Heart right ventricle (tissue), 16 donors: ENCODE measurements around the gene GALM. TPM values are rescaled to one million over a fixed set of nuclear protein-coding genes. Genes with fewer than 3 reads are reported as not detected.
"Not testable (repeated sequence)": the region's sequence is repeated elsewhere in the genome, so short reads cannot be mapped to it uniquely, and the experiment has no call there.

Experiments used
- ATAC-seq, 8 donors: fragments of 200-7000 bp; cut with Tn5 transposase; one replicate each; pipeline ENCODE4 v1.9.1; 2020; ENCODE audit warnings: mild to moderate bottlenecking in 8 of 8, moderate library complexity in 8 of 8, moderate number of reproducible peaks in 1 of 8
- DNase-seq, 2 donors: peaks; one replicate each; pipeline ENCODE4 v3.0.0-alpha.2; 2020
- H3K27ac ChIP-seq, 10 donors: fragments of 200-600 bp; sonication (generic) in 2 of 10; one replicate each; pipeline versions ENCODE4 v1.5.0 to v1.8.0; 2020 to 2022; ENCODE audit warnings: mild to moderate bottlenecking in 3 of 10
- H3K27me3 ChIP-seq, 7 donors: fragments of 200-600 bp; one replicate each; pipeline ENCODE4 v1.8.0; 2021 to 2022; ENCODE audit warnings: mild to moderate bottlenecking in 2 of 7
- H3K36me3 ChIP-seq, 9 donors: fragments of 200-600 bp; sonication (generic) in 1 of 9; one replicate each; pipeline versions ENCODE4 v1.5.0 to v1.8.0; 2020 to 2022; ENCODE audit warnings: mild to moderate bottlenecking in 2 of 9
- H3K4me1 ChIP-seq, 9 donors: fragments of 200-600 bp; sonication (generic) in 1 of 9; one replicate each; pipeline versions ENCODE4 v1.5.0 to v1.8.0; 2020 to 2022; ENCODE audit warnings: mild to moderate bottlenecking in 4 of 9
- H3K4me3 ChIP-seq, 10 donors: fragments of 200-600 bp; sonication (generic) in 2 of 10; one replicate each; pipeline versions ENCODE4 v1.5.0 to v1.8.0; 2020 to 2022; ENCODE audit warnings: mild to moderate bottlenecking in 7 of 10, moderate library complexity in 2 of 10
- H3K9me3 ChIP-seq, 11 donors: fragments of 200-600 bp in 10 of 11; sonication (generic) in 2 of 11; one replicate each; pipeline versions ENCODE4 v1.5.0 to v1.8.0; 2013 to 2022; ENCODE audit warnings: mild to moderate bottlenecking in 2 of 11, control low read depth in 1 of 11, moderate library complexity in 1 of 11
- CTCF ChIP-seq, 9 donors: fragments of 200-600 bp; sonication (generic) in 2 of 9; IDR thresholded peaks; one replicate each; pipeline versions ENCODE4 v1.5.0 to v1.8.0; 2021 to 2022; ENCODE audit warnings: antibody characterized with exemption in 9 of 9, mild to moderate bottlenecking in 5 of 9, moderate library complexity in 1 of 9
- WGBS, 2 donors: extraction: QIAGEN DNeasy Blood & Tissue Kit; methylation state at CpG; one replicate each; pipeline ENCODE4 v1.1.7; 2013; ENCODE audit warnings: inconsistent platforms in 1 of 2; 5-methylcytosine and 5-hydroxymethylcytosine counted together
- intact Hi-C, 10 donors: fragments of 100-400 bp; cut with DNase I; formaldehyde crosslinking; loops; one replicate each; pipeline versions ENCODE4 v1.11.1 to v1.14.2; 2022
- polyA plus RNA-seq, 2 donors: library from polyadenylated mRNA; stranded (reverse); fragments of 200-250 nt; gene quantifications; one replicate each; pipeline ENCODE4 v1.2.3, GENCODE V29; 2013
- total RNA-seq, 10 donors: library from RNA; stranded (reverse); fragmentation: NEBNext Ultra II Directional in 3 of 10; extraction: Animal tissue kit (Norgen Biotek cat#: 25700) in 3 of 10; gene quantifications; one replicate each; pipeline versions ENCODE4 v1.2.1 to v1.2.4, GENCODE V29; 2021 to 2023
- donor health status: Arrhythmogenic right ventricular cardiomyopathy.
- donor health status: ischemic (EF 13 %, LVEDD 7.1; RV severe dilation, severe dysfunction).
- donor health status: healthy with polysubstance abuse.
- donor health status: DM: no; HTN: yes; CAD: no.
- donor health status: DM: no; HTN: no; CAD: no.
- donor health status: ischemic (EF 25% LVEDD 6.9; RV normal size, moderate dysfunction).
- donor health status: ischemic (EF 25% LVEDD 5.7; RV mildly dilated, moderate dysfunction).
- donor health status: healthy.
- donor health status: DM: yes; HTN: yes; CAD: no.
- donor health status: Ischemic cardiomyopathy.
- donor health status: ischemic (EF 35%, LVEDD 5.7; RV mildly dilated, moderate dysfunction).
- donor health status: nonischemic (EF 11% LVEDD 7.7; RV severe dilation, severe dysfunction).
- donor health status: DM: yes; HTN: yes; CAD: no.
- donor health status: PGD.
- donor health status: ischemic (EF 29% LVEDD 5.4; RV normal size, mild dysfunction).
- donor health status: nonischemic (EF 23%, LVEDD 6.1; RV moderate dilation, normal function).

The GALM gene
- total and polyA plus RNA-seq, 12 donors = 6.5 to 18.6 (median 11.0) TPM

- DNase-seq (no peak), ATAC-seq (no peak)
- no peak overlapping the region for H3K4me3 ChIP-seq
- no peaks in the 10 kb centered on the region for H3K9me3 ChIP-seq
- 85 to 92% methylated on average over 2 of the region's 2 CpGs for WGBS, 2 donors
- peaks cover 0 to 19% (median 0%) of the 10 kb centered on the region in 9 donors for H3K36me3 ChIP-seq
- H3K27me3 ChIP-seq = no peaks in the 10 kb centered on the region
- intact Hi-C loops = loop anchor here in 1 of 10 donors (5.0 kb wide), 1 partner anchor 70 kb away; no protein-coding TSS in a partner anchor
- H3K4me1 ChIP-seq = peaks cover 0 to 36% (median 5%) of the 10 kb centered on the region in 9 donors
- no peak overlapping the region for H3K27ac ChIP-seq
- TF ChIP-seq CTCF (IDR thresholded peaks at IDR 0.05) = no peak
These were observed 6.0 kb downstream of the GALM start for GRCh38 chr2:38671946-38672345.

GRCh38 chr2:38672445-38673391 lies 6.8 kb downstream of the GALM start:
- H3K27me3 ChIP-seq = no peaks in the 10 kb centered on the region
- intact Hi-C loops = loop anchor here in 1 of 10 donors (5.0 kb wide), 1 partner anchor 70 kb away; no protein-coding TSS in a partner anchor
- WGBS, 2 donors = 90 to 92% methylated on average over 8 of the region's 8 CpGs
- ATAC-seq (no peak), DNase-seq (no peak)
- peaks cover 0 to 31% (median 0%) of the 10 kb centered on the region in 9 donors for H3K4me1 ChIP-seq
- H3K4me3 ChIP-seq = no peak overlapping the region
- no peaks in the 10 kb centered on the region for H3K9me3 ChIP-seq
- H3K27ac ChIP-seq = no peak overlapping the region
- peaks cover 0 to 27% (median 0%) of the 10 kb centered on the region in 9 donors for H3K36me3 ChIP-seq
- TF ChIP-seq CTCF (IDR thresholded peaks at IDR 0.05) = no peak

- no peak for DNase-seq
- no peak for TF ChIP-seq CTCF (IDR thresholded peaks at IDR 0.05)
- Histone ChIP-seq H3K36me3 (peaks cover 0 to 66% (median 25%) of the 10 kb centered on the region in 9 donors), H3K4me3 (no peak overlapping the region), H3K4me1 (peaks cover 0 to 4% (median 0%) of the 10 kb centered on the region in 9 donors), H3K27me3 (no peaks in the 10 kb centered on the region), H3K9me3 (no peaks in the 10 kb centered on the region), H3K27ac (no peak overlapping the region)
- intact Hi-C loops = no loop called here
- WGBS, 2 donors = 89 to 90% methylated on average over 6 of the region's 6 CpGs
- no peak for ATAC-seq
These were observed 10.8 kb downstream of the GALM start for GRCh38 chr2:38676681-38677080.

- H3K27ac ChIP-seq, H3K9me3 ChIP-seq, H3K27me3 ChIP-seq, H3K4me3 ChIP-seq, ATAC-seq, DNase-seq, H3K4me1 ChIP-seq, intact Hi-C loops: not testable (repeated sequence)
- 98% methylated on average over 5 of the region's 5 CpGs for WGBS, 2 donors
- peaks cover 0 to 89% (median 30%) of the 10 kb centered on the region in 9 donors for H3K36me3 ChIP-seq
These were observed 15.0 kb downstream of the GALM start for GRCh38 chr2:38680868-38681267.
